ENCODE data around the gene NAPA.

NAPA gene

GRCh38 chr19:47494211-47494547 lies 20.7 kb downstream of the NAPA start:
- H3K4me3 ChIP-seq (ENCODE audit: control insufficient read depth, low read depth, low read length), result no peak overlapping the region
- TF ChIP-seq CTCF (conservative IDR thresholded peaks at IDR 0.05; ENCODE audit: control insufficient read depth, insufficient read depth, low read depth, low read length), result no peak
- no peak for DNase-seq (ENCODE audit: low read depth)

- H3K4me3 ChIP-seq (ENCODE audit: control insufficient read depth, low read depth, low read length), result no peak overlapping the region
- DNase-seq (ENCODE audit: low read depth), result no peak
- no peak for TF ChIP-seq CTCF (conservative IDR thresholded peaks at IDR 0.05; ENCODE audit: control insufficient read depth, insufficient read depth, low read depth, low read length)
These were observed 21.3 kb downstream of the NAPA start for GRCh38 chr19:47493378-47494210.

- H3K4me3 ChIP-seq (ENCODE audit: control insufficient read depth, low read depth, low read length), result no peak overlapping the region
- DNase-seq (ENCODE audit: low read depth), result no peak
- TF ChIP-seq CTCF (conservative IDR thresholded peaks at IDR 0.05; ENCODE audit: control insufficient read depth, insufficient read depth, low read depth, low read length), result no peak
These were observed 22.1 kb downstream of the NAPA start for GRCh38 chr19:47492571-47493377.

GRCh38 chr19:47492137-47492533 lies 22.7 kb downstream of the NAPA start:
- no peak overlapping the region for H3K4me3 ChIP-seq (ENCODE audit: control insufficient read depth, low read depth, low read length)
- no peak for TF ChIP-seq CTCF (conservative IDR thresholded peaks at IDR 0.05; ENCODE audit: control insufficient read depth, insufficient read depth, low read depth, low read length)
- DNase-seq (ENCODE audit: low read depth), result no peak

GRCh38 chr19:47491358-47492136 lies 23.3 kb downstream of the NAPA start:
- no peak for TF ChIP-seq CTCF (conservative IDR thresholded peaks at IDR 0.05; ENCODE audit: control insufficient read depth, insufficient read depth, low read depth, low read length)

GRCh38 chr19:47490847-47491246 lies 24.0 kb downstream of the NAPA start:
- TF ChIP-seq CTCF (conservative IDR thresholded peaks at IDR 0.05; ENCODE audit: control insufficient read depth, insufficient read depth, low read depth, low read length), result no peak
- H3K4me3 ChIP-seq (ENCODE audit: control insufficient read depth, low read depth, low read length), result no peak overlapping the region
- DNase-seq (ENCODE audit: low read depth), result no peak

More at GRCh38 chr19:47491358-47492136, 23.3 kb downstream of the NAPA start:
- no peak for DNase-seq (ENCODE audit: low read depth)
- H3K4me3 ChIP-seq (ENCODE audit: control insufficient read depth, low read depth, low read length), result no peak overlapping the region

All from fibroblast of mammary gland (primary cell).